Endometrium (tissue), 2 donors: Measurements from ENCODE around the gene CHMP4A.
"Not testable (repeated sequence)": the region's sequence is repeated elsewhere in the genome, so short reads cannot be mapped to it uniquely, and the experiment has no call there.

Source experiments
- FAIRE-seq: peaks from 2 replicates; lab custom pipeline; 2012; peaks lifted over from hg19 to GRCh38; lab: Jason Lieb, UNC
- donor health status: control.
- donor health status: control.

The CHMP4A gene

GRCh38 chr14:24246765-24247212 is 33.5 kb upstream of the CHMP4A start:
- no peak for FAIRE-seq

DNA sequence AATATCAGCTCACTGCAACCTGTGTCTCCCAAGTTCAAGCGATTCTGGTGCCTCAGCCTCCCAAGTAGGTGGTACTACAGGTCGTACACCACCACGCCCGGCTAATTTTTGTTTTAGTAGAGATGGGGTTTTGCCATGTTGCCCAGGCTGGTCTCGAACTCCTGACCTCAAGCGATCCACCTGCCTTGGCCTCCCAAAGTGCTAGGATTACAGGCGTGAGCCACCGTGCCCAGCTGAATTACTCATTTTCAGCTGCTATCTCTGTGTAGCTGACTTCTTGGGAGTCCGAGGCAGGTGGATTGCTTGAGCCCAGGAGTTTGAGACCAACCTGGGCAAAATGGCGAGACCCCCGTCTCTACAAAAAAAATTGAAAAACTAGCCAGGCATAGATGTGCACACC is 32.1 kb upstream of the CHMP4A start:
- FAIRE-seq = not testable (repeated sequence)

DNA sequence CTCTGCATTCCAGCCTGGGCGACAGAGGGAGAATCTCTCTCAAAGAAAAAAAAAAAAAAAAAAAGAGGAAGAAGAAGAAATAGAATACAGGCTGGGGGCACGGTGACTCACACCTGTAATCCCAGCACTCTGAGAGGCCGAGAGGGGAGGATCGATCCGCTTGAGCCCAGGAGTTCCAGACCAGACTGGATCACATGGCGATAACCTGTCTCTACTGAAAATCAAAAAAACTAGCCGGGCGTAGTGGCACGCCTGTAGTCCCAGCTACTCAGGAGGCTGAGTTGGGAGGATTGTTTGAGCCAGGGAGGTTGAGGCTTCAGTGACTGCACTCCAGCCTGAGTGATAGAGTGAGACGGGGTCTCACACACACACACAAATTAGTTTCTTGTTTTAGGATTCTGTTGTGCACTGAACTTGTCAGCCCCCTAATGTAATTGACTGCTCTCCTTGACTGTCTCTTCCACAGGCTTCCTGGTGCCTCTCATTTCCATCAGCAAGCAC is 30.1 kb upstream of the CHMP4A start:
- FAIRE-seq = no peak

DNA sequence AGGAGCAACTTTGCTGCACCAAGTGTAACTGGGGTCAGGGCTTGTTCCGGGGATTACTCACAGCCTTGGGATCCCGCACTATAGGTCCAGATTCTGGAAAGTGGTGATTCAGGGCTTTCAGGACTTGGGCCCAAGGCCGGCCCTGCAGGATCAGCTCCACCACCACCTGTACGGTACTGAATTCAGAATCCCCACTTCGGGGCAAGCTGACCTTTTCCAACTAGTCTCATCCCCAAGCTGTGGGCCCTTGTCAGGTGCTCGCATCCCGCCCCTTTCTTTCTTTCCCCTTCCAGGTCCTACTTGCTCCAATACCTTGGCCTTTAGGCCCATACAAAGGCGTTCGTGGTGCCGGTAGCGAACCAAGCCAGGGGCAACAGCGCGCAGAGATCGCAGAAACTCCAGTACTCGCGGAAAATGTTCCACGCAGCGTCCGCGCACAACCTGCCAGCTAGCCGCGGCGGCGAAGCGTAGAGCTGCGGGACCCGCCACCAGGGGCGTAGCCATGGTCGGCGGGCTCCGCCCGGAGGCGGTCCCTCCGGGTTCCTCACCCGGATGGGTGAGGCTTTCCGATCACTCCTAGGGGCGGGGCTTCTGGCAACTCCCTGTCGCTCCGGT is 28.6 kb upstream of the CHMP4A start:
- FAIRE-seq = no peak

DNA sequence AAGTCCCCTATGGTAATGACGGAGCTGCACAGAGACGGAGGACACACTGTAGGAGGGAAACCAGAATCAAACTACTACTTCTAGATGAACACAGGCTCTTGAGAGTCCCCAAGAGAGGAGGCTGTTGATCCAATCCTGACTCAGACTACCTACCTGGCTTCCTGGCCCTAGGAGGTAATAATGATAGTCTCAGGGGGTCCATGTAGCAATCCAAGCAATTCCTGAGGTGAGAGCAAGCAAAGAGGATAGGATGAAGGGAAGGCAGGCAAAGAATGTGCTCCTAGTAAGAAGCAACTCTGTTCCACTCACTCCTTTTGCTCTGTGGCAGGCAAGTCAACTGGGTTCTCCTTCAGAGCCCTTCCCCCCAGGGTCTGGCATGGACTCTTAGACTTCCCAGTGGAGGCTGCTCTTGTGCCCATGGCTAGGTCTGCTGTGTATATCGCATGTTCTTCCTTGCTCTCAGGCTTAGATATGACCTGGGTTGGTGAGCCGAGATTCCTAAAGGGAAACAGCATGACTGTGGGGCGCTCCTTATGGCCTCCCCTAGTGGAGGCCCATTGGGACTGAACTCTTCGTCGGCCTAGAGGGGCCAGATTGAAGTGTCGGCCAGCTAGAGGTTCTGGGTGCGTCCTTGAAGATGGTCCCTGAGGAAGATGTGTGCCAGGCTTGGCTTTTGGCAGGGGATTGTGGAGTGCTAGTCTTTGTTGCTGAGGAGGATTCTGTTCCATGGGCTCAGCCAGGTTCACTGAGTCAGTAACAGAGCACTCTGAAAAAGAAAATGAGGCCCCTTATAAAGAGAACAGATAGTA is 27.0 kb upstream of the CHMP4A start:
- no peak for FAIRE-seq

- FAIRE-seq = no peak
Measured at GRCh38 chr14:24238527-24239037, 25.3 kb upstream of the CHMP4A start.

GRCh38 chr14:24238123-24238522 is 24.8 kb upstream of the CHMP4A start:
- no peak for FAIRE-seq

- FAIRE-seq = no peak
Measured at GRCh38 chr14:24237463-24237955, 24.2 kb upstream of the CHMP4A start.

DNA sequence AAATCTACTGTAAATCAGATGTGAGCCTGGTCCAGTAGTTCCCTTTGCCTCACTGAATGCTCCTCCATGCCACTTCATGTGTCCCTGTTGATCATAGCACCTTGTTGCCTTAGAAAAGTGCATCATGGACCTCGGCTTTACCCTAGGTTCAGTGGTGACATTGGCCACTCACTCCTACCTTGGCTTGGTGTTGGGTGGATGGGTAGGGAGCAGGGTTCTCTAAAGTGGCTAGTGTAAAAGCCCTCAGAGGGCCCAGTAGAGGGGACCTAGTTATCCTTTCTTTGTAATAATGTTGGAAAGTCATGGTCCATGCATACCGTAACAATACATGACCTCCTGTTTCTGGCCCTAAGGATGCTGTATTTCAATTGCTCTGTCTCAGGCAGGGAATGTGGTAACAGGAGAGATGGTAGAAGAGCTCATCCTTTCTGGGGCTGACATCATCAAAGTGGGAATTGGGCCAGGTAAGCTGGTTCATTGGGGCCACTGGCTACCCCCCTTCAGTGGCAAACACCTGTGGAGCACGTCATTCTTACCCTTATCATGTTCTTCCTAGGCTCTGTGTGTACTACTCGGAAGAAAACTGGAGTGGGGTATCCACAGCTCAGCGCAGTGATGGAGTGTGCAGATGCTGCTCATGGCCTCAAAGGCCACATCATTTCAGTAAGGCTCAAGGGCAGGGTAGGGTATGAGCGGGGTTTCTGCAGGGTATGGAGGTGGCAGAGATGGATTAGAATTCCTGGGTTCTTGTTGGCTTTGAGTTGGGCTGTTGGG is 23.6 kb upstream of the CHMP4A start:
- FAIRE-seq = no peak

DNA sequence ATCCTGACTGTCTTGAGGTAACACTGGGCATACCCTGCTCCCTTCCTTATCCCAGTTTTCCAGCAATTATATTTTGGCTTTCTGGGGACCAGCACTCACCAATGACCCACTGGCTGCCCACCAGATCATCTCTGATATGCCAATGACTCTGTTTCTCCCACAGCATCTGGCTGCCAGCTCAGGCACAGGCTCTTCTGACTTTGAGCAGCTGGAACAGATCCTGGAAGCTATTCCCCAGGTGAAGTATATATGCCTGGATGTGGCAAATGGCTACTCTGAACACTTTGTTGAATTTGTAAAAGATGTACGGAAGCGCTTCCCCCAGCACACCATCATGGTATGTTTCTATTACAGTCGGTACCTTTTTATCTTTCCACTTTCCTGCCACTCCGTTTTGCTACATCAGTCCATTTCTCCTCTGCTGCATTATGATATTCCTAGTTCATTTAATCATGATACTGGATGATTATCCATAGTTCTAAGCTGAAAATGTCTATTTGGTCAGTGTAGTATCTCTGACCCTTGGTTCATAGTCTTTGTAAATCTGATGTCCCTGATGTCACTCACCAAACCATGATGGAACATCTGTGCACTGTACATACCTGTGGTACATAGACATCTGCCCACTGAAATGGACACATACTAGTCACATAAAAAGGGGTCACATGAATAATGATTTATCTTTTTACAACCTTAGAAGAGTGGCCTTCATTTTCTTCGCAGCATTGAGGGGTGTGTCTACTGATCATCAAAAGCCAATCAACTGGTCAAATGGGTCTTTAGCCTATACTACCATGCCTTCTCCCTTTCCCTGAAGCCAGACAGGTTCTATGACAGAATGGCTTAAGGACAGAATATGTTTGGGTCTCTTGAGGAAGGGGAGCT is 22.8 kb upstream of the CHMP4A start:
- no peak for FAIRE-seq

DNA sequence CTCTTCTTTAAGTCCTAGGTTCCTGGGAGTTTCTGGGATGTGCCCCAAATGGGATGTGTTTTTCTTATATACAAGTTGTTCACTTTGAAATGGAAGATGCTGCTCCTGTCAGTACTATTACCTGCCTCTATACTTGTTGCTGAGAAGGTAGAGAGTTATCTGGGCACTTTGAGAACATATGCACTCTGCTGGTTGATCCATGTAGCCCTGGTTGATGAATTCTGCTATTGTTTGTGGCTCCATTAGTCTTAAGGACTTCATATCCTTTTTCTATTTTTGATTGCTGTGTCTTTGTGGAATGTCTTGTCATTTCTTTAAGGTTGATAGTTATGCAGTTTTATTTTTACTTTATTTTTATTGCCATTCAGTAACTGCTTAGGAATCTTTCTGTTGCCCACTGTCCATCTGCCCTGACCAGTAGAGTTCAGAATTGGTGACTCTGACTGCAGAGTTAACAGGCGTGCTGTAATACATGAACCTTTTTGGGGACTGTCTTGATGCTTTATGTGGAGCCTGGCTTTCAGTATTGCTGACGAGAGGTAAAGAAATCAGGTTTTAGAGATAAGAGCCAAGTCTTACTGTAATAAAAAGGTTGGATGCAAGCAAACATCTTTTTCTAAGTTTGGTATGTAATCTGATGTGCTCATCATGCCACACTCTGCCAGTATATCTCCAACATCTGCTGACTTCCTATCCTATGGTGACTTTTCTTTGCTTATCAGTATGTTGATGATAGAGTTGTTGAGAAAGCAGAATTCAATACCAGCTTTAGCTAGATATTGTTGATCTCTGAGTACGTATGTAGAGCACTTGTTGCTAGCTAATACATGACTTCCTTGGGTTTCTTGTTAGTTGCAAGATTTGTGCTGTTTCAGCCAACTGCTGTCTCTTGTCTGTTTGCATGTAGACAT is 21.1 kb upstream of the CHMP4A start:
- FAIRE-seq = no peak

GRCh38 chr14:24233538-24233866 is 20.2 kb upstream of the CHMP4A start:
- no peak for FAIRE-seq

- FAIRE-seq = no peak
Measured at GRCh38 chr14:24232645-24233537, 19.6 kb upstream of the CHMP4A start, which contains the start of gene GMPR2. Gene GMPR2 (plus strand): TSS chr14:24232929. CDS start chr14:24233254, 325 bp downstream.

GRCh38 chr14:24232121-24232644 is 18.9 kb upstream of the CHMP4A start, which contains the start of gene NEDD8:
Gene NEDD8 (minus strand): TSS chr14:24232367. CDS start chr14:24232267, 100 bp downstream.
- no peak for FAIRE-seq

GRCh38 chr14:24231263-24232120 is 18.2 kb upstream of the CHMP4A start:
- no peak for FAIRE-seq

DNA sequence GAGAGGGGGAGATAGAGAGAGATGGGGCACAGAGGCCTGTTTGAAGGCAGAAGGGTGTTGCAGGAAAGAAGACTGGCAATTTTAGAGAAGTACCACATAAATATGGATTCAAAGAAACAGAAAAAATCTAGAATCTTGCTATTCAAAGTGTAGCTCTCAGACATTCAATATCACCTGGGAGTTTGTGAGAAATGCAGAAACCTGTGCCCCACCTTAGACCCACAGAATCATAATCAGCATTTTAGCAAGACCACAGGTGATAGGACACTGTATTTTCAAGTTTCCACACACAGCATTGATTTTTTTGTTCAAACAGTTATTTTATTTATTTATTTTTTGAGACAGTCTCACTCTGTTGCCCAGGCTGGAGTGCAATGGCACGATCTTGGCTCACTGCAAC is 15.6 kb upstream of the CHMP4A start:
- FAIRE-seq = no peak

DNA sequence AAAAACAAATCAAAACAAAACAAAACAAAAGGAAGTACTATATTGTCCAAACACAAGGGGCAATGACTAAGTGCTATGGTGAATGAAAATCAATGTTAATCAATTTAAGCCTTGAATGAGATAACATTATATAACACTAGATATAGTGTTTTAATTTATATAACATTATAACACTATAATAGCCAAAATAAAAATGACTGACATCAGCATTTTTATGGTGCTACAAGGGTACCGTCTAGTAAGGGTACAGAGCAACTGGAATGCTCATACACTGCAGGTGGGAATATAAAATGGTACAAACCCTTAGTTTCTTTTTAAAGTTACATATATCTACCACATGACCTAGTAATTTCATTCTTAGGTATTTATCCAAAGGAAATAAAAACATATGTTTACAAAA is 13.2 kb upstream of the CHMP4A start:
- FAIRE-seq = no peak

GRCh38 chr14:24224618-24225071 is 11.4 kb upstream of the CHMP4A start:
- FAIRE-seq = no peak
